ENCODE results near the gene USP13. TPM values are rescaled to one million over a fixed set of nuclear protein-coding genes. Genes with fewer than 3 reads are reported as not detected.

Gene USP13
- total and polyA plus RNA-seq, 2 experiments from 2014 or later, result 6.0 to 8.2 TPM

- TF ChIP-seq EZH2phosphoT487 (IDR thresholded peaks at IDR 0.05; ENCODE audit: insufficient read depth, low read depth) (no peak), EZH2 (IDR thresholded peaks at IDR 0.05; ENCODE audit: insufficient read depth, poor library complexity, severe bottlenecking) (no peak)
- in situ Hi-C loops (cut with MboI), result no loop called here
- Histone ChIP-seq H3K27ac (peak overlapping the region; percentile 71), H3K4me2 (ENCODE audit: unreplicated experiment) (peak overlapping the region; percentile 26), H3K4me3 (no peak overlapping the region), H3K9ac (peak overlapping the region; percentile 39), H3K36me3 (ENCODE audit: low read depth) (no peaks in the 10 kb centered on the region), H2AFZ (no peak overlapping the region), H3K9me3 (ENCODE audit: low read depth) (no peaks in the 10 kb centered on the region), H3K79me2 (ENCODE audit: insufficient read depth) (no peaks in the 10 kb centered on the region), H4K20me1 (ENCODE audit: insufficient read depth) (no peaks in the 10 kb centered on the region), H3K9me2 (ENCODE audit: insufficient read depth) (no peaks in the 10 kb centered on the region), H3K27me3 (replicated peaks; ENCODE audit: insufficient read depth) (no peaks in the 10 kb centered on the region), H3F3A (ENCODE audit: insufficient read depth) (peaks cover 5% of the 10 kb centered on the region), H3K4me1 (ENCODE audit: insufficient read depth) (peaks cover 11% of the 10 kb centered on the region)
- peak; percentile 96 for DNase-seq
These were observed 148.4 kb downstream of the USP13 start for GRCh38 chr3:179801263-179801662.

- no peaks in the 10 kb centered on the region for H3K27me3 ChIP-seq (replicated peaks; ENCODE audit: insufficient read depth)
- TF ChIP-seq EZH2phosphoT487 (IDR thresholded peaks at IDR 0.05; ENCODE audit: insufficient read depth, low read depth) (no peak), EZH2 (IDR thresholded peaks at IDR 0.05; ENCODE audit: insufficient read depth, poor library complexity, severe bottlenecking) (no peak)
- H2AFZ ChIP-seq, result no peak overlapping the region
- no peaks in the 10 kb centered on the region for H3K9me2 ChIP-seq (ENCODE audit: insufficient read depth)
- H3K79me2 ChIP-seq (ENCODE audit: insufficient read depth), result no peaks in the 10 kb centered on the region
- H3K9ac ChIP-seq, result peak overlapping the region; percentile 39
- no peaks in the 10 kb centered on the region for H3K36me3 ChIP-seq (ENCODE audit: low read depth)
- H3F3A ChIP-seq (ENCODE audit: insufficient read depth), result peaks cover 5% of the 10 kb centered on the region
- H3K4me2 ChIP-seq (ENCODE audit: unreplicated experiment), result peak overlapping the region; percentile 24
- H3K27ac ChIP-seq, result peak overlapping the region; percentile 71
- H4K20me1 ChIP-seq (ENCODE audit: insufficient read depth), result no peaks in the 10 kb centered on the region
- DNase-seq, result peak; percentile 29
- no peak overlapping the region for H3K4me3 ChIP-seq
- WGBS, 2 experiments (ENCODE audit: low coverage in 1 of 2, low lambda C conversion rate in 2 of 2, missing lambda C conversion rate in 2 of 2), result 84 to 97% methylated on average over 4 of the region's 4 CpGs
- H3K9me3 ChIP-seq (ENCODE audit: low read depth), result no peaks in the 10 kb centered on the region
- peaks cover 11% of the 10 kb centered on the region for H3K4me1 ChIP-seq (ENCODE audit: insufficient read depth)
- in situ Hi-C loops (cut with MboI), result no loop called here
These were observed 149.0 kb downstream of the USP13 start for GRCh38 chr3:179801856-179802255.

DNA sequence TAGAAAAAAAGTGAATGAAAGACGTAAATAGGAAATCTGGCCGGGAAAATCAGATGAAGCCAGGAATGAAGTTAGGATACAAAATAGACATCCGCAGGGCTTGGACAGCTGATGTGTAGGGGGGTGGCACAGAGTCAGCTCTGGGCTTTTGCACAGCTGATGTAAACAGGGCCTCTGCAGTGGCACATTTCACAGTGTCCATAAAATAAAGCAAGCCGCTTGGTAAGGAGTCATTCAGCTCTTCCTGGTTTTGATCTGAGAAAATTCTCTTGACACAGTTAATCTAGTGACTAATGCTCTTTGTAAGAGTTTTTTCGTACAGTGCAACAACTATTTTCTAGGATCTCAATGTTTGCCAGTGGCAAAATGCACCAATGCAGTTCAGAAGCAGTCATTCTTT is 153.3 kb downstream of the USP13 start:
- no peak overlapping the region for H3K9ac ChIP-seq
- no peak overlapping the region for H3K4me3 ChIP-seq
- H3K27ac ChIP-seq, result no peak overlapping the region
- H3K79me2 ChIP-seq (ENCODE audit: insufficient read depth), result no peaks in the 10 kb centered on the region
- in situ Hi-C loops (cut with MboI), result no loop called here
- TF ChIP-seq EZH2 (IDR thresholded peaks at IDR 0.05; ENCODE audit: insufficient read depth, poor library complexity, severe bottlenecking), result no peak
- no peak for TF ChIP-seq EZH2phosphoT487 (IDR thresholded peaks at IDR 0.05; ENCODE audit: insufficient read depth, low read depth)
- H3K9me3 ChIP-seq (ENCODE audit: low read depth), result no peaks in the 10 kb centered on the region
- peak; percentile 49 for DNase-seq
- no peaks in the 10 kb centered on the region for H3K27me3 ChIP-seq (replicated peaks; ENCODE audit: insufficient read depth)
- H3K9me2 ChIP-seq (ENCODE audit: insufficient read depth), result no peaks in the 10 kb centered on the region
- peaks cover 16% of the 10 kb centered on the region for H3K4me1 ChIP-seq (ENCODE audit: insufficient read depth)
- H4K20me1 ChIP-seq (ENCODE audit: insufficient read depth), result no peaks in the 10 kb centered on the region
- H3K36me3 ChIP-seq (ENCODE audit: low read depth), result no peaks in the 10 kb centered on the region
- 60 to 65% methylated on average over 5 of the region's 5 CpGs for WGBS, 2 experiments (ENCODE audit: low coverage in 1 of 2, low lambda C conversion rate in 2 of 2, missing lambda C conversion rate in 2 of 2)
- no peak overlapping the region for H3K4me2 ChIP-seq (ENCODE audit: unreplicated experiment)
- peaks cover 7% of the 10 kb centered on the region for H3F3A ChIP-seq (ENCODE audit: insufficient read depth)
- H2AFZ ChIP-seq, result peak overlapping the region; percentile 37; the same call in 1 of the 2 replicates

GRCh38 chr3:179807588-179807987 is 154.7 kb downstream of the USP13 start:
- Histone ChIP-seq H3F3A (ENCODE audit: insufficient read depth) (peaks cover 21% of the 10 kb centered on the region), H3K79me2 (ENCODE audit: insufficient read depth) (no peaks in the 10 kb centered on the region), H3K4me1 (ENCODE audit: insufficient read depth) (peaks cover 17% of the 10 kb centered on the region; the same call in 1 of the 2 replicates), H3K4me3 (no peak overlapping the region), H2AFZ (no peak overlapping the region), H3K9me3 (ENCODE audit: low read depth) (no peaks in the 10 kb centered on the region), H3K27ac (no peak overlapping the region), H3K4me2 (ENCODE audit: unreplicated experiment) (no peak overlapping the region), H3K27me3 (replicated peaks; ENCODE audit: insufficient read depth) (no peaks in the 10 kb centered on the region), H3K9me2 (ENCODE audit: insufficient read depth) (no peaks in the 10 kb centered on the region), H3K9ac (no peak overlapping the region), H3K36me3 (ENCODE audit: low read depth) (no peaks in the 10 kb centered on the region), H4K20me1 (ENCODE audit: insufficient read depth) (no peaks in the 10 kb centered on the region)
- TF ChIP-seq EZH2phosphoT487 (IDR thresholded peaks at IDR 0.05; ENCODE audit: insufficient read depth, low read depth) (no peak), EZH2 (IDR thresholded peaks at IDR 0.05; ENCODE audit: insufficient read depth, poor library complexity, severe bottlenecking) (no peak)
- 86 to 88% methylated on average over 14 of the region's 14 CpGs for WGBS, 2 experiments (ENCODE audit: low coverage in 1 of 2, low lambda C conversion rate in 2 of 2, missing lambda C conversion rate in 2 of 2)
- DNase-seq, result no peak
- in situ Hi-C loops (cut with MboI), result no loop called here

- Histone ChIP-seq H3K9ac (no peak overlapping the region), H3K9me3 (ENCODE audit: low read depth) (no peaks in the 10 kb centered on the region), H3K4me2 (ENCODE audit: unreplicated experiment) (no peak overlapping the region), H2AFZ (no peak overlapping the region), H3K36me3 (ENCODE audit: low read depth) (no peaks in the 10 kb centered on the region), H4K20me1 (ENCODE audit: insufficient read depth) (no peaks in the 10 kb centered on the region), H3K4me3 (no peak overlapping the region), H3F3A (ENCODE audit: insufficient read depth) (peaks cover 21% of the 10 kb centered on the region), H3K79me2 (ENCODE audit: insufficient read depth) (no peaks in the 10 kb centered on the region), H3K4me1 (ENCODE audit: insufficient read depth) (peaks cover 17% of the 10 kb centered on the region; the same call in 1 of the 2 replicates), H3K27ac (no peak overlapping the region), H3K27me3 (replicated peaks; ENCODE audit: insufficient read depth) (no peaks in the 10 kb centered on the region), H3K9me2 (ENCODE audit: insufficient read depth) (no peaks in the 10 kb centered on the region)
- in situ Hi-C loops (cut with MboI), result no loop called here
- no peak for DNase-seq
- TF ChIP-seq EZH2 (IDR thresholded peaks at IDR 0.05; ENCODE audit: insufficient read depth, poor library complexity, severe bottlenecking) (no peak), EZH2phosphoT487 (IDR thresholded peaks at IDR 0.05; ENCODE audit: insufficient read depth, low read depth) (no peak)
These were observed 156.8 kb downstream of the USP13 start for GRCh38 chr3:179809639-179810038.

Data from GM23248 (cell line).